GM19023 (cell line): ENCODE results near the gene LIMK2.
"Not testable (repeated sequence)": the region's sequence is repeated elsewhere in the genome, so short reads cannot be mapped to it uniquely, and the experiment has no call there.

Source experiments
- ATAC-seq: cut with Tn5 transposase; IDR thresholded peaks from one replicate; pipeline ENCODE4 v1.9.1; 2021; ENCODE audit warnings: mild to moderate bottlenecking, moderate library complexity; ENCODE audit not compliant: unreplicated experiment

LIMK2 gene

GRCh38 chr22:31210556-31211421 lies 1.3 kb upstream of the LIMK2 start:
- ATAC-seq: no peak

- no peak for ATAC-seq
These were observed 626 bp upstream of the LIMK2 start for GRCh38 chr22:31211482-31211861.

GRCh38 chr22:31212783-31213629 lies 908 bp downstream of the LIMK2 start:
- no peak for ATAC-seq

GRCh38 chr22:31215018-31215535 lies 3.0 kb downstream of the LIMK2 start:
- ATAC-seq: no peak

- ATAC-seq: no peak
These were observed 6.6 kb downstream of the LIMK2 start for GRCh38 chr22:31218565-31219262.

- ATAC-seq: no peak
These were observed 9.0 kb downstream of the LIMK2 start for GRCh38 chr22:31221084-31221483.

GRCh38 chr22:31222736-31223135 lies 10.6 kb downstream of the LIMK2 start:
- ATAC-seq: no peak

- ATAC-seq: no peak
These were observed 11.7 kb downstream of the LIMK2 start for GRCh38 chr22:31223786-31224191.

- ATAC-seq: not testable (repeated sequence)
These were observed 12.6 kb downstream of the LIMK2 start for GRCh38 chr22:31224691-31225090.

GRCh38 chr22:31227186-31227585 lies 15.1 kb downstream of the LIMK2 start:
- ATAC-seq: no peak

GRCh38 chr22:31229402-31230079 lies 17.4 kb downstream of the LIMK2 start:
- no peak for ATAC-seq

GRCh38 chr22:31230155-31230870 lies 18.2 kb downstream of the LIMK2 start:
- ATAC-seq: no peak

GRCh38 chr22:31230871-31231621 lies 18.9 kb downstream of the LIMK2 start:
- ATAC-seq: no peak

GRCh38 chr22:31233001-31233400 lies 20.9 kb downstream of the LIMK2 start:
- ATAC-seq: no peak

- no peak for ATAC-seq
These were observed 23.0 kb downstream of the LIMK2 start for GRCh38 chr22:31235081-31235480.

- ATAC-seq: not testable (repeated sequence)
These were observed 23.9 kb downstream of the LIMK2 start for GRCh38 chr22:31236044-31236443.

GRCh38 chr22:31238057-31238456 lies 26.0 kb downstream of the LIMK2 start:
- no peak for ATAC-seq

- no peak for ATAC-seq
These were observed 27.8 kb downstream of the LIMK2 start for GRCh38 chr22:31239771-31240370.

GRCh38 chr22:31241200-31241599 lies 29.1 kb downstream of the LIMK2 start:
- ATAC-seq: no peak
